Smooth muscle cell (in vitro differentiated cells): ENCODE data around the gene DCAF7. TPM values are rescaled to one million over a fixed set of nuclear protein-coding genes. Genes with fewer than 3 reads are reported as not detected.

Source experiments
- DNase-seq: peaks from one replicate; lab custom pipeline; 2025; ENCODE audit not compliant: unreplicated experiment; lab: John Stamatoyannopoulos, UW
- H2AFZ ChIP-seq: fragments of 200-600 bp; sonication (generic); 2 replicates; pipeline ENCODE4 v1.6.0; 2016; ENCODE audit warnings: antibody characterized with exemption, low read depth, mild to moderate bottlenecking
- H3F3A ChIP-seq: fragments of 200-600 bp; sonication (generic); 2 replicates; pipeline ENCODE4 v1.6.0; 2017; ENCODE audit warnings: antibody characterized with exemption, low read depth
- H3K27ac ChIP-seq: fragments of 200-600 bp; sonication (generic); 2 replicates; pipeline ENCODE4 v1.5.1; 2016; ENCODE audit warnings: low read depth, mild to moderate bottlenecking
- H3K27me3 ChIP-seq: fragments of 200-600 bp; sonication (generic); 2 replicates; pipeline ENCODE4 v1.6.1; 2016; ENCODE audit warnings: low read depth, mild to moderate bottlenecking
- H3K36me3 ChIP-seq: fragments of 200-600 bp; sonication (generic); 2 replicates; pipeline ENCODE4 v1.5.1; 2016; ENCODE audit warnings: low read depth
- H3K4me1 ChIP-seq: fragments of 200-600 bp; sonication (generic); 2 replicates; pipeline ENCODE4 v1.5.1; 2016; ENCODE audit warnings: low read depth
- H3K4me2 ChIP-seq: fragments of 200-600 bp; sonication (generic); 2 replicates; pipeline ENCODE4 v1.6.0; 2016; ENCODE audit warnings: mild to moderate bottlenecking
- H3K4me3 ChIP-seq: fragments of 200-600 bp; sonication (generic); 2 replicates; pipeline ENCODE4 v1.5.1; 2016; ENCODE audit warnings: mild to moderate bottlenecking
- H3K79me2 ChIP-seq: fragments of 200-600 bp; sonication (generic); 2 replicates; pipeline ENCODE4 v1.6.0; 2016; ENCODE audit warnings: low read depth, mild to moderate bottlenecking
- H3K9ac ChIP-seq: fragments of 200-600 bp; sonication (generic); 2 replicates; pipeline ENCODE4 v1.6.0; 2016; ENCODE audit warnings: low read depth
- H3K9me3 ChIP-seq: fragments of 200-600 bp; sonication (generic); replicated peaks from 2 replicates; pipeline ENCODE4 v1.5.1; 2016; ENCODE audit warnings: low read depth
- H4K20me1 ChIP-seq: fragments of 200-600 bp; sonication (generic); 2 replicates; pipeline ENCODE4 v1.6.0; 2016; ENCODE audit warnings: low read depth
- CTCF ChIP-seq: fragments of 200-600 bp; sonication (generic); IDR thresholded peaks from 2 replicates; pipeline ENCODE4 v1.5.1; 2017; ENCODE audit warnings: borderline replicate concordance, mild to moderate bottlenecking, antibody characterized with exemption; ENCODE audit not compliant: insufficient read depth, poor library complexity, severe bottlenecking
- WGBS: methylation state at CpG from one replicate; pipeline ENCODE4 v1.1.7; 2016; ENCODE audit warnings: low lambda C conversion rate; 5-methylcytosine and 5-hydroxymethylcytosine counted together
- polyA plus RNA-seq: library from polyadenylated mRNA; unstranded; fragments of >200 nt; fragmentation: Nextera tagmentation; extraction: Ambion mirVana; gene quantifications from 2 replicates; pipeline ENCODE4 v1.2.1, GENCODE V29; 2016
- total RNA-seq: library from RNA; depleted of rRNA; stranded (reverse); fragments of >200 nt; gene quantifications from 2 replicates; pipeline ENCODE4 v1.2.3, GENCODE V29; 2014

Gene DCAF7
- total and polyA plus RNA-seq, 2 experiments from 2014 or later: 36.8 to 50.2 TPM

- no peak for TF ChIP-seq CTCF
- H3K27me3 ChIP-seq: peaks cover 22% of the 10 kb centered on the region
- H3K4me3 ChIP-seq: no peak overlapping the region
- no peak for DNase-seq
- no peak overlapping the region for H3K27ac ChIP-seq
- H3K9ac ChIP-seq: no peak overlapping the region
- no peaks in the 10 kb centered on the region for H3K36me3 ChIP-seq
- 96% methylated on average over 14 of the region's 14 CpGs for WGBS
- no peaks in the 10 kb centered on the region for H3K9me3 ChIP-seq
- H3K4me2 ChIP-seq: no peak overlapping the region
- no peaks in the 10 kb centered on the region for H4K20me1 ChIP-seq
- H3K79me2 ChIP-seq: no peaks in the 10 kb centered on the region
- no peaks in the 10 kb centered on the region for H3F3A ChIP-seq
- no peaks in the 10 kb centered on the region for H3K4me1 ChIP-seq
- H2AFZ ChIP-seq: no peak overlapping the region
Observed at GRCh38 chr17:63524051-63524450, 26.2 kb upstream of the DCAF7 start.

DNA sequence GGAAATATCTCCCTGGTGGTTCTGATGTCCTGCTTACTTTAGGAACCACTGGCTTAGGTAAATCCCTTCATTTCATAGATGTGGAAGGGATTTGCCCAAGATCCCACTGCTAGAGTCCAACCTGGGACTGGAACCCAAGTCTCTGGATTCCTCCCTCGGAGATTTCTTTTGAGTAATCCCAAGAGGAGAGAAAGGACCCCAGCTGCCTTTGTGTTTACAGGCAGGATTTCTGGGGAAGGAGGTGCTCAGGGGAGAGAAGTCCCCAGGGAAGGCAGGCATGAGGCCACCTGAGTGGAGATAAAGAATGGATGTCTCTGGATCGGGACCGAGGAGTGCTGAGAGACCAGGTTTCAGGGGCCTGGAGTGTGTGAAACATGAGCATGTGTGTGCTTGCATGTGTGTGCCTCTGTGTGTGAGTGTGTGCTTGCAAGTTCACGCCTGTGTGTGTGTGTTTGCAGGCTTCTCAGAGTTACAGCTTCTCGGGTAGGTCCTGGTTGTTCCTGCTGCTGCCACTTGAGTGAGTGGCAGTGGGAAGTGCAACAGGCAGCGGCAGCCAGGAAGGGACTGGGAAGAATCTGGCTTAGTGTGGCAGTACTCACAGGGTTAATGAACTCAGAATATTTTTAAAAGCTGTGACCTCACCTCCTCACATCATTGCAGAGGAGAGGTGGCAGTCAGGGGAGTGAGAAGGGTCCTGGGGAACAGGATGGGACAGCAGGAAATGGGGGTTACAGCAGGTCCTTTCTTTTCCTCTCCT is 24.9 kb upstream of the DCAF7 start:
- Histone ChIP-seq H3K27ac (no peak overlapping the region), H4K20me1 (no peaks in the 10 kb centered on the region), H3K27me3 (peaks cover 22% of the 10 kb centered on the region), H3K9ac (no peak overlapping the region), H3K9me3 (no peaks in the 10 kb centered on the region), H3K4me3 (no peak overlapping the region), H3K4me2 (no peak overlapping the region), H3F3A (no peaks in the 10 kb centered on the region), H3K36me3 (no peaks in the 10 kb centered on the region), H3K4me1 (no peaks in the 10 kb centered on the region), H3K79me2 (no peaks in the 10 kb centered on the region), H2AFZ (no peak overlapping the region)
- no peak for DNase-seq
- no peak for TF ChIP-seq CTCF
- 86% methylated on average over 6 of the region's 6 CpGs for WGBS

DNA sequence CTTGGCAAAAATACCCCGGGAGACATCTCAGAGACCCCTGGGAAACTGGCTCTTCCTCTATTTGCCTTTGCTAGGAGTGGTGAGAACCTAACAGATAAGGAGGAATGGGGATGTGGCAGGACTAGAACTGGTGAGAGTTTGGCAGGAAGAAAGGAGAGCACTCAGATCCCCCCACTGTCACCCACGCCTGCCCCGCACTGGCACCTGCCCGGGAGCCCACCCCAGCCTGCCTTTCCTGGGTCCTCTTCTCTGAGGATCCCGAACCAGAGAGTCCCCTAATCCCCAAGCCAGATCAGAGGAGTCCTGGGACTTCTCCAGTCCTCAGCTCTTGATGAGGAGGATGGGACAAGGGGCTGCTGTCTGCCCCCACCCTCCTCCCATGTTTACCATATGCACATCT is 23.4 kb upstream of the DCAF7 start:
- Histone ChIP-seq H3K4me3 (no peak overlapping the region), H2AFZ (no peak overlapping the region), H4K20me1 (no peaks in the 10 kb centered on the region), H3K27me3 (peaks cover 22% of the 10 kb centered on the region), H3K27ac (no peak overlapping the region), H3K4me2 (no peak overlapping the region), H3F3A (no peaks in the 10 kb centered on the region), H3K36me3 (no peaks in the 10 kb centered on the region), H3K4me1 (no peaks in the 10 kb centered on the region), H3K79me2 (no peaks in the 10 kb centered on the region), H3K9me3 (no peaks in the 10 kb centered on the region), H3K9ac (no peak overlapping the region)
- DNase-seq: no peak
- WGBS: 83% methylated on average over 5 of the region's 5 CpGs
- TF ChIP-seq CTCF: no peak

- WGBS: 91% methylated on average over 8 of the region's 9 CpGs
- Histone ChIP-seq H3K27me3 (peaks cover 22% of the 10 kb centered on the region), H3K4me1 (no peaks in the 10 kb centered on the region), H3K36me3 (no peaks in the 10 kb centered on the region), H3K9me3 (no peaks in the 10 kb centered on the region), H4K20me1 (no peaks in the 10 kb centered on the region), H3K9ac (no peak overlapping the region), H3K4me2 (no peak overlapping the region), H3F3A (no peaks in the 10 kb centered on the region), H3K27ac (no peak overlapping the region), H2AFZ (no peak overlapping the region), H3K4me3 (no peak overlapping the region), H3K79me2 (no peaks in the 10 kb centered on the region)
- no peak for DNase-seq
- TF ChIP-seq CTCF: no peak
Observed at GRCh38 chr17:63528183-63528582, 22.1 kb upstream of the DCAF7 start.
